GM18951 (cell line): ENCODE measurements around the gene EFCAB9.

Experiments
- POLR2A ChIP-seq: IDR thresholded peaks from 4 replicates; pipeline ENCODE4 v1.6.1; 2011; ENCODE audit warnings: mild to moderate bottlenecking; ENCODE audit not compliant: insufficient read length, insufficient read depth; ENCODE audit errors: extremely low read depth
- in situ Hi-C: fragments of 300-500 bp; cut with MboI; formaldehyde crosslinking; loops from one replicate; pipeline ENCODE4 v1.12.0; 2022; ENCODE audit warnings: low sequenced_read_pairs, mixed read lengths, inconsistent platforms; ENCODE audit not compliant: unreplicated experiment

EFCAB9 gene

DNA sequence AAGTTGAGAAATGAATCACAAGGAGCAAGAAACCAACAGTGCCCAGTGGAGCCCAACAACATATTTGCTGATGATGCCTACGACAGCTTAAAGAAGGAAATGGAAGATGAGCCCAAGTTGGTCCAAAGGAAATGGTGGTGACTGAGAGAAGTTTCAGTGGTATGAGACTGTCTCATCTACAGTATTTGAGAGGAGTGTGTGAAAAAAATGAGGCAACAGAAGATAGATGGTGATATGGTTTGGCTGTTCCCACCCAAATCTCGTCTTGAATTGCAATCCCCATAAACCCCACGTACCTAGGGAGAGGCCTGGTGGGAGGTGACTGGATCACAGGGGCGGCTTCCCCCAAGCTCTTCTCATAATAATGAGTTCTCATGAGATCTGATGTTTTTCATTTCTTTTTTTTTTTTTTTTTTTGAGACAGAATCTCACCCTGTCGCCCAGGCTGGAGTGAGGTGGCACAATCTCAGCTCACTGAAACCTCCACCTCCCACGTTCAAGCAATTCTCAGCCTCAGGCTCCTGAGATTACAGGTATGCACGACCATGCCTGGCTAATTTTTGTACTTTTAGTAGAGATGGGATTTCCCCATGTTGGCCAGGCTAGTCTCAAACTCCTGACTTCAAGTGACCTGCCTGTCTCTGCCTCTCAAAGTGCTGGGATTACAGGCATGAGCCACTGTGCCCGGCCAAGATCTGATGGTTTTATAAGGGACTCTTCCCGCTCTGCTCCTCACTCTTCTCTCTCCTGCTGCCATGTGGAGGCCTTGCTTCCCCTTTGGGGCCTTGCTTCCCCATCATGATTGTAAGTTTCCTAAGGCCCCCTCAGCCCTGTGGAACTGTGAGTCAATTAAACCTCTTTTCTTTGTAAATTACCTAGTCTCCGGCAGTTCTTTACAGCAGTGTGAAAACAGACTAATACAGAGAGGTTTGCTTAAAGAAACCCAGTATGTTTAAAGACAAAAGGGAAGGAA is 30.2 kb downstream of the EFCAB9 start:
- in situ Hi-C loops = no loop called here
- no peak for TF ChIP-seq POLR2A

DNA sequence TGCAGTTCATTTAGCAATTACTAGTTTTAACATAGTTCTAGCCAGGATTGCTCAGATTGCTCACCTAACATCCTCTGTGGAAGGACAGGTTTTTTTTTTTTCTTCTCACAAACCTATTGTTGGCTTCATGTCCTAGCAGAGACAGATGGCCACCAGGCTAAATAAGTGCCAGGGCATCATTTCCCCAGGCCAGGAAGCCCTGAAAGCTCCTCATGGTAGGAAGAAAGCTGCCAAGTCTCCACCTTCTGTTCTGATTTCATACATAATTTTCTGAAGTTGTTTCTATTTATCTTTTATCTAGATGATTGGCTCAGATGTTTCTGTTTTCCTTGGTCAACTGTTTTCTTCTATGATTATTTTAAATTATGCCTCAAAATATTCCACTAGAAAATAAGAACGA is 31.0 kb downstream of the EFCAB9 start:
- in situ Hi-C loops = no loop called here
- TF ChIP-seq POLR2A = no peak

DNA sequence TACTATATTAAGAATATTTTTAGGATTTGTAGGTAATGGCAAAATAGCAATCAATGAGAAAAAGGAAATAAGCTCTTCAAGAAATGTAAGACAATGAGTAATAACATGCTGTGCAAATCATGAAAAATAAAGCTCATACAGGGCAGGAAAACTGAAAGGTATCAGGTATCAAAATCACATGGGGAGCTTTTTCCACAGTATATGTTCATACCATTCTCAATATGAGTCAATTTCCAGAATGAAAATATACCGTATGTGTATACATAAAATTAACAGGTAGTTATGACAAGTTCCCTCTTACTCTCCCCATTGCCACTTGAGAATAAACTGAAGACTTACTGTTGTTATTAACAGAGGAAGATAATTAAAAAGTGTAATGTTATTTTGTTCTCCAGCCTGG is 35.9 kb downstream of the EFCAB9 start:
- in situ Hi-C loops = no loop called here
- TF ChIP-seq POLR2A = no peak

DNA sequence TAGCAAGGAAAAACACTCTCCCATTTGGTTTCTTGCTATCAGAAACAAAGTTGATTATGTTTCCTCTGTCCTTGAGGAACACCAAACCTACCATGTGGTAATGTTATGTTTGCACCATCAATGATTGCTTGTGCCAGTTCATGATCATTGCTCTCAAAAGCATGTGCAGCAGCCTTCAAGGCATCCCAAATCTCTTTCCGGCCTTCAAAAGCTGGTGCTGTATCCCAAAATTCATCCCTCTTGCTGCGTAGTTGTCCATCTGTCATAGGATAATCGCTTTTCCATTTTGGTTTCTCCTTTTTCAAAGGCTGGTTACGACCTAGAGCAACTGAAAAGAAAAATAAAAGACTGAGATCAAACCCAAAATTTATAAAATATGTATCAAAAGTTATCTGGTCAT is 40.1 kb downstream of the EFCAB9 start:
- in situ Hi-C loops = no loop called here
- TF ChIP-seq POLR2A = no peak

DNA sequence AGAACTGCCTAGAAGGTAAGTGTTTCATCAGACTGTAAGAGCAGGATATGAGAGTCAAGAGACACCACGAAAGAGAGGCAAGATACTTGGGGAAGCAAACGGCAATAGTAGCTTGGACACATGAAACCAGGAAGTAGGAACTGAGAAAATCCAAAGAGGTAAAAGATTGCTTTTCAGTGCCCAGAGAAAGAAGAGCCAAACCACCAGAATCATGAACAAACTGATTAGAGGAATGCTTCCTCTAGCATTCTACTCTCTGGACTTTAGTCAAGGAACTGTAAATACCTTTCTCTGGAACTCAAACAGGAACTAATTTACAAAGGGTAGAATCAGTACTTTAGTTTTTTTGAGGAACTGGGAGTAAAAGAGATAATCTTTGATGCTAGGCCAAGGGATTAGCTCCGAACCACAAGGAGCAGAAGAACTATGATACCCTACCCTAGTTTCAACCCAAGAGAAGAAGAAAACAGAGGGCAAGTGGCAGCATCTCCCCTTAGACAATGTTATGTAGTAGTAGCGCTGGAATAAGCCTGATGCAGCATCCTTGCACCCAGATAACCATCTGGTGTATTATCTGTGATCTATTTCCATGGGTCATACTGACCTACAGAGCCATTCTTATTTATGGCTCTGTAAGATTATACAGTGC is 41.3 kb downstream of the EFCAB9 start:
- TF ChIP-seq POLR2A = no peak
- in situ Hi-C loops = no loop called here

DNA sequence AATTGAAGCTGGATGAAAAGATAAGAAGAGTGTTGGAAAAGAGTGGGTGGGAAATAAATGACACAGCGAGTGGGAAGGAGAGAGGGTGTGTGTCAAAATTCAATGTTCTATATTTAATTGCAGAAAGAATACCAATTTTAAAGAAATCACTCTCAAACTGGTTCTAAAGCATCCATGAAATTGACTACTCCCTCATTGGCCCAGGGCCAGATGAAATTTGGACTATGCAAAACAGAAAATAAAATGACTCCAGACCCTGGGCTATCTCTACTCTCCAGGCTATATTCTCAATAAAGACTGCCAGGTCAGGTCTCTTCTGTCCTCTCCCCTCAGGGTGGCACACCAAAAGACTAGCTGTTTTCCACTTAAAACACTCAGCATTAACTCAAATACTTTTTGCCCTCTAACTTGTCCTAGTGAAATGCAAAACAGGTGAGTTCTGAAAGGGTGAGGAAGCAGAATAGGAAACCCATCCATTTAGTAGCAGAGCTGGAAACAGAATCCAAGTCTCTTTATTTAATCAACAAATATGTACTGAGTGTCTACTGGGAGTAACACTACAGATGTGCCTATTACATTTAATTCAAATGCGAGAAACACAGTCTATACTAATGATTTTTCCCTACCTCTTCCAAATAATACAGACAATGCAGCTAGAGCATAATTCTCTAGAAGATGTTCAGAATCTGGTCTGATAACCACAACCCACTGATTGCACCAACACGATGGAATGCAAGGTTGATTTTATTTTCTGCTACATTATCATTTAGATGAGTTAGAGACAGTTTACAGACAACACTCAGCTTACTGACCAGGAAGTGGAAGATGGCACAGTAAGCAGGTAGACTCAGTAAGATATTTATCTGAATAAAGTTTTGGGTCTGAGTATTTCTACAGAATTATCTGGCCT is 42.1 kb downstream of the EFCAB9 start:
- in situ Hi-C loops = no loop called here
- TF ChIP-seq POLR2A = no peak

DNA sequence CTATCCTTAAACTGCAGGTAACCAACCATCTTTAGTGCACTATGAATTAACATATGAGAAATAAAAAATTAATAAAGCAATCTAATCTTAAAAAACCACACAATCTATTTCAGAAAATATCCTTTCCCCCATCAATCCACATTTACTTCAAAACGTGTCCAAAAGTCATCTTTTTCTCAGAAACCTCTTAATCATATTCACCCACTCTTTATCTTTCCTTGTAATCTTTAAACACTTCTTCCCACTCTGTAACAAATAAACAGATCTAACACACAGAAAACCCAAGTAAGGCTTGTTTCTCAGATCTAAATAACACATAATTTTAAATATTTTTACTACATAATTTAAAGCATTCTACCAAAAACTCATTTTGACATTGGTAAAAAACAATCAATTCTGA is 44.4 kb downstream of the EFCAB9 start:
- TF ChIP-seq POLR2A = no peak
- in situ Hi-C loops = no loop called here

DNA sequence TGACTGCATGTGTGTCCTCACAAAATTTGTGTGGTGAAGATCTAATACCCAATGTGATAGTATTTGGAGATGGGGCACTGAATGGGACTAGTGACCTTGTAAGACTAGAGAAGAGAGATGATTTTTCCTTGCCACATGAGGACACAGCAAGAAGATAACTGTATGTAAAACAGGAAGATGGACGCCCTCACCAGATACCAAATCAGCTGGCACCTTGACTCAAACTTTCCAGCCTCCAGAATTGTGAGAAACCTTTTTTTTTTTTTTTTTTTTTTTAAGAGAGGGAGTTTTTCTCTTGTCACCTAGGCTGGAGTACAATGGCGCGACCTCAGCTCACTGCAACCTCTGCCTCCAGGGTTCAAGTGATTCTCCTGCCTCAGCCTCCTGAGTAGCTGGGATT is 49.3 kb downstream of the EFCAB9 start:
- TF ChIP-seq POLR2A = no peak
- in situ Hi-C loops = no loop called here

DNA sequence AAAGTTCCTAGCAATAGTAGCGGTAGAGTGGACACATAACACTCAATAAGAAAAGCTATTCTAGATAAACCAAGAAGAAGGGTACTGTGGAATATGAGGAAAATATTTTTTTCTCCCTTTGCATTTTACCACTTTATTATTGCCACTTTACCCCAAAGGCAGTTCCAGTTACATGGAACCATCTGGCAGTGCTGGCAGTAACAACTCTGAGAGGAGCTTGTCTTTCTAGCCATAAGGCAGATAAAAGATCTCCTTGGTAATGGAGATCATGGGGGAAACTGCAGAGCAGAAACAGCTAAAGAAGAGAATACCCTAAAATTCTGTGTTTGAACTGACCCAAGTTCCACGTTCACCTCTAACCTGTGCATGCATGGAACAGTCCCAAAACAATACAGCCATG is 51.1 kb downstream of the EFCAB9 start:
- in situ Hi-C loops = no loop called here

DNA sequence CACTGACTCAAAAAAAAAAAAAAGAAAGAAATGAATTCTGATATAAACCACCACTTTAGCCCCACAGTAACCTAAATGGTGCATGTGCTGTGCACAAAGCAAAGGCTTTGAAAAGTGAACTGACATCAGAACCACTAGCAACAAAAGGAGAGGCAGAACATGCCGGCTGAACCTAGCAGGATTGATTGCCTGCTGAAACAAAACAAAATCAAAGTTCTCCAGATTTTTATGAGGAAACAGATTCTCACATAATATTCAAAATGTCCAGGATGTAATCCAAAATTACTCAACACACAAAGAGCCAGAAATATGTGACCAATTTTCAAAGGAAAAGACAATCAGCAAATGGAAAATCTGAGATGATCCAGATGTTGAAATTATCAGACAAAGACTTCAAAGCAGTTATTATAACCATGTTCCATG is 51.7 kb downstream of the EFCAB9 start:
- TF ChIP-seq POLR2A = no peak
- in situ Hi-C loops = no loop called here

More for the DNA sequence above, 51.1 kb downstream of the EFCAB9 start:
- TF ChIP-seq POLR2A = no peak

DNA sequence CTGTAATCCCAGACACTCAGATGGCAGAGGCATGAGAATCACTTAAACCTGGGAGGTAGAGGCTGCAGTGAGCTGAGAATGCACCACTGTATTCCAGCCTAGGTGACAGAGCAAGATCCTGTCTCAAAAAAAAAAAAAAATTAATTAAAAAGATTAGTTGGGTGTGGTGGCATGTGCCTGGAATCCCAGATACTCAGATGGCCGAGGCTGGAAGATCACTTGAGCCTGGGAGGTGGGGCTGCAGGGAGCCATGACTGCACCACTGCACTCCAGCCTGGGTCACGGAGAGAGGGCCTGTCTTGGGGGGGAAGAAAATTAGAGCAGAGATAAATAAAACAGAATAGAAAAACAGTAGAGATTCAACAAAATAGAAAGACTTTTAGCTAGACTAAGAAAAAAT is 54.7 kb downstream of the EFCAB9 start:
- in situ Hi-C loops = no loop called here
- no peak for TF ChIP-seq POLR2A

DNA sequence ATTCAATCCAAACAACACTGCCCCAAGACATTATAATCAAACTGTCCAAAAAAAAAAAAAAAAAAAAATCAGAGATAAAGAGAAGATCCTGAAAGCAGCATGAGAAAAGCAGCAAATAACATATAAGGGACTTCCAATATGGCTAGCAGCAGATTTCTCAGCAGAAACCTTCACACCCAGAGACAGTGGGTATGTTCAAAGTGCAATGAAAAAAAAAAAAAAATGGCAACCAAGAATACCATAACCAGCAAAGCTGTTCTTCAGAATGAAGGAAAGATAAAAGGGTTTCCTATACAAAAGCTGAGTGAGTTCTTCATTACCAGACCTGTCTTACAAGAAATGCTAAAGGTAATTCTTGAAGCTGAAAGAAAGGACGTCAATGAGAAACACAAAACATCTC is 57.4 kb downstream of the EFCAB9 start:
- in situ Hi-C loops = no loop called here
- TF ChIP-seq POLR2A = no peak

DNA sequence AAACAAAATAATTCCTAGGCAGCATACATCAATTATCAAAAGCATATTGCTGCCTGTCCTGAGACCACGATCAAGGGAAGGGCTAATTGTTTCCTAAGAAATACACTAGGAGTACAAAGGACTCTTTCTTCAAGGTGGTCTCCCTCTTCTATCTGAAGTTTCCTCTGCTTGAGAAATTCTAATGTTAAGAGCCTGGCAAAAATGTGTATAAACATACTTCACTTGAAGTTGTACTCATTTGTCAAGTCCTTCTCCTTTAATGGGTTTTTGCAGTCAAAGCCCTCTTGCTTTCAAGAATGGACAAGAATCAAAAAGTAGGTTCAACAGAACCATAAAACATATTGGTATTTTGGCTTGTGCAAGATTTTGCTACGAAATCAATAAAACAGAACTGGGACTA is 58.5 kb downstream of the EFCAB9 start:
- in situ Hi-C loops = no loop called here

More for the DNA sequence above, 58.5 kb downstream of the EFCAB9 start:
- no peak for TF ChIP-seq POLR2A
